Heart left ventricle (tissue), 16 donors: ENCODE measurements around the gene CTNND2. TPM values are rescaled to one million over a fixed set of nuclear protein-coding genes. Genes with fewer than 3 reads are reported as not detected.

Experiments
- ATAC-seq, 4 donors: fragments of 200-7000 bp; cut with Tn5 transposase; one replicate each; pipeline ENCODE4 v1.9.1; 2020 to 2022; ENCODE audit warnings: moderate library complexity in 4 of 4, mild to moderate bottlenecking in 3 of 4, moderate number of reproducible peaks in 1 of 4
- DNase-seq, 5 donors: peaks; one replicate each; pipeline ENCODE4 v3.0.0-alpha.2; 2020
- H3K27ac ChIP-seq, 12 donors: fragments of 200-600 bp; sonication (generic) in 4 of 12; one replicate each; pipeline versions ENCODE4 v1.5.0 to v1.8.0; 2016 to 2022; ENCODE audit warnings: mild to moderate bottlenecking in 2 of 12
- H3K27me3 ChIP-seq, 9 donors: fragments of 200-600 bp; sonication (generic) in 2 of 9; one replicate each; pipeline versions ENCODE4 v1.5.1 to v1.8.0; 2016 to 2022; ENCODE audit warnings: mild to moderate bottlenecking in 3 of 9
- H3K36me3 ChIP-seq, 9 donors: fragments of 200-600 bp; sonication (generic) in 2 of 9; one replicate each; pipeline versions ENCODE4 v1.5.0 to v1.8.0; 2018 to 2022; ENCODE audit warnings: mild to moderate bottlenecking in 2 of 9
- H3K4me1 ChIP-seq, 12 donors: fragments of 200-600 bp; sonication (generic) in 4 of 12; one replicate each; pipeline versions ENCODE4 v1.5.0 to v1.8.0; 2016 to 2022; ENCODE audit warnings: mild to moderate bottlenecking in 3 of 12
- H3K4me3 ChIP-seq, 12 donors: fragments of 200-600 bp; sonication (generic) in 4 of 12; one replicate each; pipeline versions ENCODE4 v1.5.0 to v1.8.0; 2017 to 2022; ENCODE audit warnings: mild to moderate bottlenecking in 9 of 12, moderate library complexity in 4 of 12
- H3K9me3 ChIP-seq, 12 donors: fragments of 200-600 bp; sonication (generic) in 4 of 12; one replicate each; pipeline versions ENCODE4 v1.5.0 to v1.8.0; 2016 to 2022; ENCODE audit warnings: mild to moderate bottlenecking in 1 of 12
- POLR2A ChIP-seq, 2 donors: fragments of 450-650 bp; IDR thresholded peaks; one replicate each; pipeline ENCODE4 v1.6.1; 2017; ENCODE audit warnings: antibody characterized with exemption in 2 of 2, mild to moderate bottlenecking in 2 of 2, moderate library complexity in 2 of 2
- WGBS, 4 donors: extraction: QIAGEN DNeasy Blood & Tissue Kit in 2 of 4; methylation state at CpG; one replicate each; pipeline versions ENCODE4 v1.1.5 to v1.1.7; 2013 to 2018; 5-methylcytosine and 5-hydroxymethylcytosine counted together
- intact Hi-C, 10 donors: fragments of 100-400 bp; cut with DNase I; formaldehyde crosslinking; loops; one replicate each; pipeline versions ENCODE4 v1.11.1 to v1.14.2; 2022
- polyA plus RNA-seq, 2 donors: library from polyadenylated mRNA; stranded (reverse); fragments of 200-250 nt; gene quantifications; one replicate each; pipeline ENCODE4 v1.2.3, GENCODE V29; 2013
- total RNA-seq, 9 donors: library from RNA; depleted of rRNA in 2 of 9; stranded (reverse); fragments of >200 nt in 2 of 9; fragmentation: NEBNext Ultra II Directional in 3 of 9; extraction: Animal tissue kit (Norgen Biotek cat#: 25700) in 3 of 9; gene quantifications; one replicate each; pipeline versions ENCODE4 v1.1.0 to v1.2.4, GENCODE V29; 2016 to 2023
- TF ChIP-seq, protein P1 (sequence below), 12 donors: fragments of 200-600 bp; sonication (generic) in 4 of 12; IDR thresholded peaks; one replicate each; pipeline versions ENCODE4 v1.5.0 to v1.8.0; 2018 to 2022; ENCODE audit warnings: antibody characterized with exemption in 12 of 12, mild to moderate bottlenecking in 5 of 12
- donor health status: ischemic (EF 13 %, LVEDD 7.1; RV severe dilation, severe dysfunction).
- donor health status: healthy with polysubstance abuse.
- donor health status: DM: no; HTN: yes; CAD: no.
- donor health status: DM: no; HTN: no; CAD: no.
- donor health status: ischemic (EF 25% LVEDD 6.9; RV normal size, moderate dysfunction).
- donor health status: ischemic (EF 25% LVEDD 5.7; RV mildly dilated, moderate dysfunction).
- donor health status: healthy.
- donor health status: DM: yes; HTN: yes; CAD: no.
- donor health status: ischemic (EF 35%, LVEDD 5.7; RV mildly dilated, moderate dysfunction).
- donor health status: nonischemic (EF 11% LVEDD 7.7; RV severe dilation, severe dysfunction).
- donor health status: DM: yes; HTN: yes; CAD: no.
- donor health status: PGD.
- donor health status: ischemic (EF 29% LVEDD 5.4; RV normal size, mild dysfunction).
- donor health status: nonischemic (EF 23%, LVEDD 6.1; RV moderate dilation, normal function).

Gene CTNND2
- total and polyA plus RNA-seq, 11 donors = 4.0 to 36.8 (median 20.2) TPM

DNA sequence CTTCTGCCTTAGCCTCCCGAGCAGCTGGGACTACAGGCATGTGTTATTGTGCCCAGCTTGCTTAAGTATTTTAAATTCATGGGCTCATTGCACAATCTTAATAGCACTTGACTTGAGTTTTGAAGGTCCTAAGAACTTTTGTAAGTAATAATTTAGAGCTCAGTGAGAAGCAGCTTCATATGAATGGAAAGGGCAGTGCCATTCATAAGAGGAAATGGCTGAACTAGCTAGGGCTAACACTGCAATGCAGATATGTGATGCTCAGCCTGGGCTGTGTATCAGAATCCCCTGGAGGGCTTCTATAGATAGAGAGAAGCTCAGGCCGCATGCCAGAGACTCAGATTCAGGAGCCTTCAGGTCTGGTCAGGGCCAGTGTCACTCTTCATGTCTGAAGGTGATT, 847.7 kb downstream of the CTNND2 start:
- H3K4me1 ChIP-seq = peaks cover 0 to under 1% (median 0%) of the 10 kb centered on the region in 12 donors
- WGBS, 4 donors = 64 to 77% (median 68%) methylated on average over 2 of the region's 2 CpGs
- intact Hi-C loops = loop anchor here in 1 of 10 donors (10.0 kb wide), 1 partner anchor 202 kb away; no protein-coding TSS in a partner anchor
- H3K9me3 ChIP-seq = no peaks in the 10 kb centered on the region
- TF ChIP-seq POLR2A (IDR thresholded peaks at IDR 0.05) = no peak
- TF ChIP-seq, protein P1, sequence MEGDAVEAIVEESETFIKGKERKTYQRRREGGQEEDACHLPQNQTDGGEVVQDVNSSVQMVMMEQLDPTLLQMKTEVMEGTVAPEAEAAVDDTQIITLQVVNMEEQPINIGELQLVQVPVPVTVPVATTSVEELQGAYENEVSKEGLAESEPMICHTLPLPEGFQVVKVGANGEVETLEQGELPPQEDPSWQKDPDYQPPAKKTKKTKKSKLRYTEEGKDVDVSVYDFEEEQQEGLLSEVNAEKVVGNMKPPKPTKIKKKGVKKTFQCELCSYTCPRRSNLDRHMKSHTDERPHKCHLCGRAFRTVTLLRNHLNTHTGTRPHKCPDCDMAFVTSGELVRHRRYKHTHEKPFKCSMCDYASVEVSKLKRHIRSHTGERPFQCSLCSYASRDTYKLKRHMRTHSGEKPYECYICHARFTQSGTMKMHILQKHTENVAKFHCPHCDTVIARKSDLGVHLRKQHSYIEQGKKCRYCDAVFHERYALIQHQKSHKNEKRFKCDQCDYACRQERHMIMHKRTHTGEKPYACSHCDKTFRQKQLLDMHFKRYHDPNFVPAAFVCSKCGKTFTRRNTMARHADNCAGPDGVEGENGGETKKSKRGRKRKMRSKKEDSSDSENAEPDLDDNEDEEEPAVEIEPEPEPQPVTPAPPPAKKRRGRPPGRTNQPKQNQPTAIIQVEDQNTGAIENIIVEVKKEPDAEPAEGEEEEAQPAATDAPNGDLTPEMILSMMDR (IDR thresholded peaks at IDR 0.05) = no peak
- no peak for ATAC-seq
- H3K27ac ChIP-seq = no peak overlapping the region
- no peak overlapping the region for H3K4me3 ChIP-seq
- peaks cover 0 to 4% (median 0%) of the 10 kb centered on the region in 9 donors for H3K27me3 ChIP-seq
- no peaks in the 10 kb centered on the region for H3K36me3 ChIP-seq
- DNase-seq = no peak

DNA sequence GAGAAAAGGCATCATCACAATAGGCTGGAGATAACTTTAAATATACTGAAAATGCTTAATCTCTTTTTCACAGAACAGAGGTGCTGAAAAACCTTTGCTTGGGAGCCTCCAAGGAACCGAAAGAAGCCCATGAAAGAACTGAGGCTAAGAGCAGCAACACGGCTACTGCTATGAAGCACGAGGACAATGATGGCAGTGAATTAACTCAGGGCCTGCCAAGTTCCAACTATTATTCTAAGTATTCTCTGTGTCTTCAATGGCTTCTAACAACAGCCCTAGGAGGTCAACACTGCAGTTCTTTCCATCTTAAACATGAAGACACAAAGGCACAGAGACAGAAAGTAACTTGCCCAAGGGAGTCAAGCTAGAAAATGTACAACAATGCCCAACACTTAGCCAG, 850.2 kb downstream of the CTNND2 start:
- intact Hi-C loops = loop anchor here in 1 of 10 donors (10.0 kb wide), 1 partner anchor 199 kb away; no protein-coding TSS in a partner anchor
- 70 to 81% (median 79%) methylated on average over 3 of the region's 3 CpGs for WGBS, 4 donors
- no peak for DNase-seq

DNA sequence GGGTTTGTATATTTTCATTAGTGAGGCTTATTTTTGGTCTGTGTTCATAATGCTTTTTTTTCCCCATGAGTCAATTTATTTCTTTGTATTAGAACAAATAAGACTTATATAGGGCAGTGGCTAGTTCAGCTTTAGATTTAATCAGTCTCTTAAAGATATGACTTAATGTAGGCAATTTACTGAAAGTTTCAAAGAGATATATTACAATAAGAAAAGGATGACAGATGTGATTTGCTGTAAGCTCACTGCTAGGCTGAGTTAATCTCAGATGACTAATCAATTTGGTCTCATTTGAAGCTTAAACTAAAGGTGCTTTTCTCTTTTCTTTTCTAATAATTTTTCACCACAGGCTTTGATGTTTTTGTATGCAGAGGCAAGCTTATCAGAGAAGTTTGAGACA, 851.4 kb downstream of the CTNND2 start:
- Histone ChIP-seq H3K4me1 (peaks cover 0 to 6% (median 0%) of the 10 kb centered on the region in 12 donors), H3K4me3 (no peak overlapping the region), H3K27me3 (no peaks in the 10 kb centered on the region), H3K9me3 (no peaks in the 10 kb centered on the region), H3K36me3 (no peaks in the 10 kb centered on the region), H3K27ac (no peak overlapping the region)
- TF ChIP-seq, protein P1 (IDR thresholded peaks at IDR 0.05) = no peak
- no peak for TF ChIP-seq POLR2A (IDR thresholded peaks at IDR 0.05)
- ATAC-seq (no peak), DNase-seq (no peak)
- intact Hi-C loops = loop anchor here in 1 of 10 donors (10.0 kb wide), 1 partner anchor 198 kb away; no protein-coding TSS in a partner anchor

More for the DNA sequence above, 850.2 kb downstream of the CTNND2 start:
- Histone ChIP-seq H3K27me3 (no peaks in the 10 kb centered on the region), H3K4me1 (peaks cover 0 to 6% (median 0%) of the 10 kb centered on the region in 12 donors), H3K36me3 (no peaks in the 10 kb centered on the region), H3K27ac (no peak overlapping the region), H3K4me3 (no peak overlapping the region), H3K9me3 (no peaks in the 10 kb centered on the region)
- TF ChIP-seq, protein P1 (IDR thresholded peaks at IDR 0.05) = no peak
- TF ChIP-seq POLR2A (IDR thresholded peaks at IDR 0.05) = no peak
- ATAC-seq = no peak

DNA sequence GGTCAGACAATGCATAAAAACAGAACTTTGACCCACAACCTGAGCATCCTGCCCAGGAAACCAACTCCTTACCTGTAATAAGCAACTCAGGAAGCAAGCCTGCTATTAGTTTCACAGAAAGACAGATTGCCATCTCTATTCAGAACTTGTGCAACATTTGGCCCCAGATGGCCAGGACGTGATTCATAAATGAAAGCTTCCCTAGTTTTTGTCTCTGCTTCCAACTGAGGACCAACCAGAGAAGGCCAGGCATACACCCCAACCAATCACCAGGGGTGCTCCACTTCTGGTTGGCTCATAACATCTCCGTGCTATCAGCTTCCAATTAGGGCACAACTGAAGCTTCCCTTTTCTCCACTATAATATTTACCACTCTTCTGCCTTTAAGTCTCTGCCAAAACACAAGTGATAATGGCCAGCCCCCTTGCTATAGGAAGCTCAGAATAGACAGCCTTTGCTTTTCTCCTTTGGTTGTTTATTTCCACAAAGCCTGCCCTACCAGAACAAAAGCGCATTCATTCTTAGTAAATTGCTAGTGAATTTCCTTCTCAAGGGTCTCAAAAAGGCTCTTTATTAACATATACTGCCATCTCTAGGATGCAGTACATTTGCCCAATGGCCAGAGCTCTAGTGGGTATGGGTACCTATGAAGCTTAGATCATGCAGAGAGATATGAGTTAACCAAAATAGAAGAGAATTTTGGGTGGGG, 853.5 kb downstream of the CTNND2 start:
- Histone ChIP-seq H3K27ac (no peak overlapping the region), H3K4me1 (peaks cover 0 to 6% (median 0%) of the 10 kb centered on the region in 12 donors), H3K36me3 (no peaks in the 10 kb centered on the region), H3K27me3 (no peaks in the 10 kb centered on the region), H3K4me3 (no peak overlapping the region), H3K9me3 (no peaks in the 10 kb centered on the region)
- DNase-seq (no peak), ATAC-seq (no peak)
- TF ChIP-seq, protein P1 (IDR thresholded peaks at IDR 0.05) = no peak
- no peak for TF ChIP-seq POLR2A (IDR thresholded peaks at IDR 0.05)
- intact Hi-C loops = loop anchor here in 1 of 10 donors (10.0 kb wide), 1 partner anchor 196 kb away; no protein-coding TSS in a partner anchor
- 58 to 78% (median 62%) methylated on average over 3 of the region's 3 CpGs for WGBS, 4 donors
